ENCODE results near the gene HDAC7.

HDAC7 gene

GRCh38 chr12:47814539-47815170 lies 5.0 kb downstream of the HDAC7 start:
- H3K79me2 ChIP-seq (ENCODE audit: control insufficient read depth, low read length) = peaks cover 97% of the 10 kb centered on the region
- no peak for TF ChIP-seq EZH2phosphoT487 (IDR thresholded peaks at IDR 0.05; ENCODE audit: borderline replicate concordance, low read length)
- TF ChIP-seq, protein P1, sequence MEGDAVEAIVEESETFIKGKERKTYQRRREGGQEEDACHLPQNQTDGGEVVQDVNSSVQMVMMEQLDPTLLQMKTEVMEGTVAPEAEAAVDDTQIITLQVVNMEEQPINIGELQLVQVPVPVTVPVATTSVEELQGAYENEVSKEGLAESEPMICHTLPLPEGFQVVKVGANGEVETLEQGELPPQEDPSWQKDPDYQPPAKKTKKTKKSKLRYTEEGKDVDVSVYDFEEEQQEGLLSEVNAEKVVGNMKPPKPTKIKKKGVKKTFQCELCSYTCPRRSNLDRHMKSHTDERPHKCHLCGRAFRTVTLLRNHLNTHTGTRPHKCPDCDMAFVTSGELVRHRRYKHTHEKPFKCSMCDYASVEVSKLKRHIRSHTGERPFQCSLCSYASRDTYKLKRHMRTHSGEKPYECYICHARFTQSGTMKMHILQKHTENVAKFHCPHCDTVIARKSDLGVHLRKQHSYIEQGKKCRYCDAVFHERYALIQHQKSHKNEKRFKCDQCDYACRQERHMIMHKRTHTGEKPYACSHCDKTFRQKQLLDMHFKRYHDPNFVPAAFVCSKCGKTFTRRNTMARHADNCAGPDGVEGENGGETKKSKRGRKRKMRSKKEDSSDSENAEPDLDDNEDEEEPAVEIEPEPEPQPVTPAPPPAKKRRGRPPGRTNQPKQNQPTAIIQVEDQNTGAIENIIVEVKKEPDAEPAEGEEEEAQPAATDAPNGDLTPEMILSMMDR (IDR thresholded peaks at IDR 0.05; ENCODE audit: low read depth, low read length, poor library complexity, severe bottlenecking) = no peak
- peak overlapping the region; percentile 99 for H3K27ac ChIP-seq (ENCODE audit: low read depth, low read length)
- peaks cover 78% of the 10 kb centered on the region for H3K36me3 ChIP-seq (ENCODE audit: control insufficient read depth, low read length)
- H3K4me3 ChIP-seq (ENCODE audit: low read length) = peak overlapping the region; percentile 82
- peak overlapping the region; percentile 99 for H3K4me2 ChIP-seq (ENCODE audit: low read length)
- no peaks in the 10 kb centered on the region for H3K9me2 ChIP-seq (replicated peaks; ENCODE audit: control insufficient read depth, low read length)
- H4K20me1 ChIP-seq (ENCODE audit: control insufficient read depth, insufficient read depth, low read depth, low read length) = 0 out of 2 replicates have a peak, but pooled peaks cover 2% of the 10 kb centered on the region
- H3K9me3 ChIP-seq (ENCODE audit: control insufficient read depth, insufficient read depth, low read length) = no peaks in the 10 kb centered on the region
- peaks cover 85% of the 10 kb centered on the region for H3K4me1 ChIP-seq (ENCODE audit: control insufficient read depth, low read length)
- H3K27me3 ChIP-seq (ENCODE audit: control insufficient read depth, low read length) = no peaks in the 10 kb centered on the region
- H3F3A ChIP-seq (ENCODE audit: control insufficient read depth, insufficient read depth) = peaks cover 34% of the 10 kb centered on the region

DNA sequence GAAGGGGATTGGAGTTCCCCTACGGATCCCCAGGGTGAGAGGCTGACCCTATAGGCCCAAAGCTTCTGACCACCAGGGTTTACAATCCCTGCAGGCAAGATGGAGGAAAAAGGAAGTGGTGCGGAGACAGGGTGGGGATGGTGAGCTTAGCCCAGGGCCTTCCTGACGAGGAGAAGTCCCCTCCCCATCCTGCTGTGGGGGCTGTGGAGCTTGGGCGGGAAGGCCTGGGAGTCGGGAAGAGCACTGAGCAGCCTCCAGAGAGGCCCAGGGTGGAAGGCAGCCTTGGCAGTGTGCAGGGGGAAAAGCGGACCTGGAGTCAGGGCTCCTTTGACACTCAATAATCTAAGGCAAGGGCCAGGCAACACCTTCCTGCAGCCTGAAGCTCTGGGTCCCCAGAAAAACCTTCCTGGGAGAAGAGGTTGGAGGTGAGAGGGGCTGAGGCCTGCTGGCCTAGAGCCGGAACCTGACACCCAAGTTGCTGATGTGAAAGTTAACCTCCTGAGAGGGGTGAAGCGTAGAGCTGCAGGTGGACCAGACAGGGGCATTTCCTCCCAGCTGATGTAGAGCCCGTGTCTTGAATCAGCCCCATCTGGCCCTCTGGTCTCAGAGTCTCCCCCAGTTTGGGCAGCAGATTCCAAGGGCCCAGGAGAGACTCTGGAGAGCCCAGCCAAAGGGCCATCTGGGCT lies 6.0 kb downstream of the HDAC7 start:
- Histone ChIP-seq H3K4me1 (ENCODE audit: control insufficient read depth, low read length) (peaks cover 95% of the 10 kb centered on the region), H3K9me3 (ENCODE audit: control insufficient read depth, insufficient read depth, low read length) (no peaks in the 10 kb centered on the region), H3K4me2 (ENCODE audit: low read length) (peak overlapping the region; percentile 99), H3K9me2 (replicated peaks; ENCODE audit: control insufficient read depth, low read length) (no peaks in the 10 kb centered on the region), H3K36me3 (ENCODE audit: control insufficient read depth, low read length) (peaks cover 73% of the 10 kb centered on the region), H3K27me3 (ENCODE audit: control insufficient read depth, low read length) (no peaks in the 10 kb centered on the region), H3F3A (ENCODE audit: control insufficient read depth, insufficient read depth) (peaks cover 34% of the 10 kb centered on the region), H4K20me1 (ENCODE audit: control insufficient read depth, insufficient read depth, low read depth, low read length) (0 out of 2 replicates have a peak, but pooled peaks cover 2% of the 10 kb centered on the region), H3K79me2 (ENCODE audit: control insufficient read depth, low read length) (peaks cover 99% of the 10 kb centered on the region), H3K27ac (ENCODE audit: low read depth, low read length) (peak overlapping the region; percentile 99), H3K4me3 (ENCODE audit: low read length) (peak overlapping the region; percentile 82)
- no peak for TF ChIP-seq EZH2phosphoT487 (IDR thresholded peaks at IDR 0.05; ENCODE audit: borderline replicate concordance, low read length)
- TF ChIP-seq, protein P1 (IDR thresholded peaks at IDR 0.05; ENCODE audit: low read depth, low read length, poor library complexity, severe bottlenecking) = no peak

DNA sequence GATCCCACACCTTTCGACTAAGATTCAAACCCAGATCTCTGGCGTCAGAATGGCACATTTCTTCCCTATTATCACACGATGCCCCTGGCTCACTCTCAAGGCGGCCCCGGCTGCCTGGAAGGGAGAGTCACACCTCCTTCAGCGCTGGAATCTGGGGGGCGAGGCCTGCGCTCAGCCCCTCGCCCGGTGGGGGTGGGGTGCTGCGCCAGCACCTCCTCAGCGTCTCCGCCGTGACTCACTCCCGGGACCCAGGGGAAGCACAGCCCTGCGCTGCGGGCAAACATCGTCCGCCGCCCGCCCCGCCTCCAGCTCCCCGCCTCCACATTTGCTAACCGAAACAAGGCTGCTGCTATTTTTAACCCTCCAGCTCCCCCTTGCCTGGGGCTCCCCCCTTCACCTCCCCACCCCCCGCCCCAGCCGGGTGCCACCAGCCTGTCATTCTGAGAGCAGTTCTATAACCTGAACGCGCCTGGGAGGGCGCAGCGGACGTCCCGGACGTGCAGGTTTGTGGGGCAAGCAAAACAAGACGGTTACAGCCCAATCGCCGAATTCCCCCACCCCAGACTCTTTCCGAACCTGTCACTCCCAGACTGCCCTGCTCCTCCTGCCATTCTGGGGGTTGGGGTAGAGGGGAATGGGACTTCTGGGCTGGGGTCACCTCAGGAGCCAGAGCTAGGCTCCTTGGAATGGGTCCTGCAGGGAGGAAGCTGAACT lies 6.7 kb downstream of the HDAC7 start:
- peaks cover 72% of the 10 kb centered on the region for H3K36me3 ChIP-seq (ENCODE audit: control insufficient read depth, low read length)
- peak overlapping the region; percentile 82 for H3K4me3 ChIP-seq (ENCODE audit: low read length)
- no peaks in the 10 kb centered on the region for H3K27me3 ChIP-seq (ENCODE audit: control insufficient read depth, low read length)
- peak overlapping the region; percentile 99 for H3K4me2 ChIP-seq (ENCODE audit: low read length)
- H3K4me1 ChIP-seq (ENCODE audit: control insufficient read depth, low read length) = peaks cover 98% of the 10 kb centered on the region
- H3K27ac ChIP-seq (ENCODE audit: low read depth, low read length) = peak overlapping the region; percentile 99
- H3K79me2 ChIP-seq (ENCODE audit: control insufficient read depth, low read length) = peaks cover 99% of the 10 kb centered on the region
- H3K9me3 ChIP-seq (ENCODE audit: control insufficient read depth, insufficient read depth, low read length) = no peaks in the 10 kb centered on the region
- H3F3A ChIP-seq (ENCODE audit: control insufficient read depth, insufficient read depth) = peaks cover 34% of the 10 kb centered on the region
- TF ChIP-seq, protein P1 (IDR thresholded peaks at IDR 0.05; ENCODE audit: low read depth, low read length, poor library complexity, severe bottlenecking) = no peak
- TF ChIP-seq EZH2phosphoT487 (IDR thresholded peaks at IDR 0.05; ENCODE audit: borderline replicate concordance, low read length) = no peak
- peaks cover 4% of the 10 kb centered on the region; the same call in 1 of the 2 replicates for H4K20me1 ChIP-seq (ENCODE audit: control insufficient read depth, insufficient read depth, low read depth, low read length)
- no peaks in the 10 kb centered on the region for H3K9me2 ChIP-seq (replicated peaks; ENCODE audit: control insufficient read depth, low read length)
